ENCODE results near the gene LIMD2.

The LIMD2 gene

GRCh38 chr17:63701456-63701820 is 1.5 kb upstream of the LIMD2 start:
- DNase-seq (ENCODE audit: low spot score) = no peak

- DNase-seq (ENCODE audit: low spot score) = peak; percentile 69
Observed at GRCh38 chr17:63700528-63701455, 867 bp upstream of the LIMD2 start.

- DNase-seq (ENCODE audit: low spot score) = peak; percentile 42
Observed at GRCh38 chr17:63698886-63699637, 863 bp downstream of the LIMD2 start.

GRCh38 chr17:63698381-63698885 is 1.5 kb downstream of the LIMD2 start:
- no peak for DNase-seq (ENCODE audit: low spot score)

DNA sequence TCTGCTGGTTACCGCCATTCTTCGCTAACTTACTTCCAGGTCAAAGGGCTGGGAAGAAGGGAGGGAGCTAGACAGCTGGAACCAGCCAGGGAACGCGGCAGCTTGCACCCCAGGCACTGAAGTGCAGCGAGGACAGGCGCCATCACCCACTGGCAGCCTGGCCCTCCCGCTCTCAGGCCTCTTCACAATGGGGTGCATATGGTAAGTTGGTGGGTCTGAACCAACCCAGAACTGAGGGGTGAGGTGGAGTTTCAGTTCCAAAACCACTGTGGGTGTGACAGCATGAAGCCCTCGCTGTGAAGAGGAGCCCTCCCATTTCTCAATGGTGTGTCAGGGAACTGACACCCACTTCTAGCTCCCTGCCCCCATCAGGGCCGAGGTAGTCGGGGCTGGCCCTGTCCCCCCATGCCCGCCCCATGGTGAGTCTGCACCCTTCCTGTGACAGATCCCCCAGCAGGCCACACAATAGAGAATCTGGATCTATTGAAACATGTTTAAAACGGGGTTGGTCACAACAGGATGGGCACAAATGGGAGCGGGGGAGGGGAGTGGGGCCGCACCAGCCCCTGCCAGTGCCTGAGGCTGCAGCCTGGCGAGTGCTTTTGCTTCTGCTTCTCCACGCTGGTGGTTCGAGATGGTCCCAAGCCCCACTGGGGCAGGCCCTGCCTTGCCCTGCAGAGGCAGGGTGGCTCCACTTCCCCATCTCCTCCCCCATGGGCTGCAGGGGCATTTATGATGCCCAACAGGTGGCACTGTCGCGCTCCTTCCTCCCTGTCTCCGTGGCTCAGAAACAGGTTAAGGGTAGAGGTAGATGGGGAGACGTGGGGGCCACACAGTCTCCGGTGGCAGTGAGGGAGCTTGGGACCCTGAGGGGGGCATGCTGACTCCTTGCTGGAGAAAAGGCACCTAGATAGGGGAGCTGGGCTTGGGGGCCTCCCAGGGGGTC is 2.3 kb downstream of the LIMD2 start:
- peak; percentile 56 for DNase-seq (ENCODE audit: low spot score)

- DNase-seq (ENCODE audit: low spot score) = peak; percentile 56
Observed at GRCh38 chr17:63696381-63696961, 3.5 kb downstream of the LIMD2 start.

DNA sequence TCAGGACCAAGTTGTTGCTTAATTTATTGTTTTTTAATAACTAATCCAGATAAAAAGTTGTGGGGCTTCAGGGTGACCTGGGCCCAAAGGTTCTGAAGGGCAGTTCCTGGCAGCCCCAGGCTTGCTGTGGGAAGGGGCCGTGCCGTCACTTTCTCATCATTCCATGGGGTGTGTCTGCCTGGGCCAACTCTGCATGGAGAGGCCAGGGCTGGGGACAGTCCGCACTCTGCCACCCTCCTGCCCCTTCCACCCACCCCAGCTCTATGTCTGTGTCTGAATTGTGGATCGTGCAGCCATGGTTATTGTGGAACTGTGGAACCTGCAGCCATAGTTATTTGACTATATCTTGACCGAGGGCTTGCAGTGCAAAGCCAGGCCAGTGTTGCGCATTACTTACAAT is 4.0 kb downstream of the LIMD2 start:
- DNase-seq (ENCODE audit: low spot score) = no peak

- DNase-seq (ENCODE audit: low spot score) = no peak
Observed at GRCh38 chr17:63694950-63695773, 4.8 kb downstream of the LIMD2 start.

- DNase-seq (ENCODE audit: low spot score) = no peak
Observed at GRCh38 chr17:63694229-63694949, 5.5 kb downstream of the LIMD2 start.

DNA sequence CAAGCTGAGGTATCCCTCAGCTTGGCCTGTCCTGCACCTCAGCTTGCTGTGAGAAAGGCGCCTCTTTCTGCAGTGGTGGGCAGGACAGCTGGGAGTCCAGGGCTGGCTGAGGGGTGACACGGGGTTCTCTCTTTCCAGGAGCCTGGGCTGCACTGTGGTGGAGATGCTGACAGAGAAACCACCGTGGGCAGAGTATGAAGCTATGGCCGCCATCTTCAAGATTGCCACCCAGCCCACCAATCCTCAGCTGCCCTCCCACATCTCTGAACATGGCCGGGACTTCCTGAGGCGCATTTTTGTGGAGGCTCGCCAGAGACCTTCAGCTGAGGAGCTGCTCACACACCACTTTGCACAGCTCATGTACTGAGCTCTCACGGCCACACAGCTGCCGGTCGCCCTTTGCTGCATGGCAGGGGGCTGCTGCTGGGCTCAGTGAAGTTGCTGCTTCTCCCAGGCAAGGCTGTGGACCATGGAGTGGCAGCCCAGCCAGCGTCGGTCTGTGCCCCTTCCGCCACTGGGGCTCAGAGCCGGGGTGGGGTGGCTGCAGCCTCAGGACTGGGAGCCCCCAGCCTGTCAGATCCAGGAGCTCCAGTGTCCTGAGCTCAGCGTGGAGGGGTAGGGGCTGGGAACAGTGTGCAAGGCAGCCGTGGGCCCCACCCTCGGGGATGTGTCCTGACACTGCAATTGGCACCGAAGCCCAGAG is 6.4 kb downstream of the LIMD2 start:
- DNase-seq (ENCODE audit: low spot score) = no peak

GRCh38 chr17:63692195-63692816 is 7.6 kb downstream of the LIMD2 start:
- no peak for DNase-seq (ENCODE audit: low spot score)

DNA sequence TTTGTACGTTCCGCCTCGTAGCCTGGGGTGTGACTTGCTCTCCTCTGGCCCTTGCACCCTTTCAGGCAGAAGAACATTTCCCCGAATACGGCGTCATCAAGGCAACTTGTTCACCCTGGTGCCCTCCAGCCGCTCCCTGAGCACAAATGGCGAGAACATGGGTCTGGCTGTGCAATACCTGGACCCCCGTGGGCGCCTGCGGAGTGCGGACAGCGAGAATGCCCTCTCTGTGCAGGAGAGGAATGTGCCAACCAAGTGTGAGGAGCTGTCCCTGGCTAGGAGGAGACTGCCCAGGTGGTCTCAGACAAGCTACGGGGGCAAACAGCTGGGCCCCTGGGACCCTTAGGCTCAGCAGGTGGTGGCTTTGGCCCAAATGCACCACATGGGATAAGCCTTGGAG is 10.4 kb downstream of the LIMD2 start:
- no peak for DNase-seq (ENCODE audit: low spot score)

- no peak for DNase-seq (ENCODE audit: low spot score)
Observed at GRCh38 chr17:63688396-63689020, 11.4 kb downstream of the LIMD2 start.

GRCh38 chr17:63686138-63686685 is 13.7 kb downstream of the LIMD2 start:
- DNase-seq (ENCODE audit: low spot score) = no peak

- no peak for DNase-seq (ENCODE audit: low spot score)
Observed at GRCh38 chr17:63685578-63685977, 14.3 kb downstream of the LIMD2 start.

DNA sequence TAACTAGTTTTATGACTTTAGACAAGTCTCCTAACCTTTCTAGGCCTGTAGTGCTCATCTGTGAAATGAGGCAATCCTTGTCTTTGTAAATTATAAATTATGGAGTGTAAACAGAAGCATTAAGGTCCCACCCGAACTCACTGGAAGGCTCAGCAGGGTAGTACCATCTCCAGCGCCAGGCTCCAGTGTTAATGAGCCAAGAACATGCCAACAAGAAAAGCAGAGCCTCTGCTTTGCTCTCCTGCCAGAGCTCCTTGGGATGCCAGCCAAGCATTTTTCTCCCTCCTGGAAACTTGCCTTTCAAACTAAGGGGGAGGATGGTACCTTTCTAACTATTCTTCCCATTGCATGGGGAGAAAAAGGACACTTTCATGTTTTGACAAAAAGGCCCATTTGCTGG is 14.9 kb downstream of the LIMD2 start:
- DNase-seq (ENCODE audit: low spot score) = no peak

GRCh38 chr17:63682981-63683380 is 16.9 kb downstream of the LIMD2 start:
- no peak for DNase-seq (ENCODE audit: low spot score)

DNA sequence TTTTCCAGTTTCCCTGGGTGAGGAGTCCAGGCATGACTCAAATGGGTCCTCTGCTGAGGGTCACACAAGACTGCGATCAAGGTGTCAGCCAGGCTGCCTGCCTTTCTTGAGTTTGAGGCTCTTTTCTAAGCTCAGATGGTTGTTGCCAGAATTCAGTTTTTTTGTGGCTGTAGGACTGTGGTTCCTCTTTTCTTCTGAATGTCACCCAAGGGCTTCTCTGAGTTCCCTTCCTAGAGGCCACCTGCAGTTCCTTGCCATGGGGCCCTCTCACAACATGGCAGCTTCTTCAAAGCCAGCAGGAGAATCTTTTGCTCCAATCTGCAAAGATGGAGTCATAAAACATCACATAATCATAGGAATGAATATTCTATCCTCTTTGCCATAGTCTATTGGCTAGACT is 17.5 kb downstream of the LIMD2 start:
- DNase-seq (ENCODE audit: low spot score) = no peak

Measured in AG20443 (cell line).